Measurements from ENCODE around the gene OSGEP. TPM values are rescaled to one million over a fixed set of nuclear protein-coding genes. Genes with fewer than 3 reads are reported as not detected.
A peak's percentile ranks its signal among the peaks of the same experiment; 100 is the strongest.

Gene OSGEP
- polyA plus RNA-seq, 1 donor from 2014 or later = 50.8 TPM

GRCh38 chr14:20428802-20429201 is 25.8 kb downstream of the OSGEP start:
- Mint-ChIP-seq H3K9me3 (no peaks in the 10 kb centered on the region), H3K36me3 (no peaks in the 10 kb centered on the region), H3K27ac (peak overlapping the region; percentile 46 to 84 (median 68)), H3K4me3 (peak overlapping the region in 2 of 4 donors; percentile 41 to 91), H3K4me1 (peaks cover 20 to 38% (median 30%) of the 10 kb centered on the region in 3 donors), H3K27me3 (no peaks in the 10 kb centered on the region)

GRCh38 chr14:20428010-20428365 is 26.6 kb downstream of the OSGEP start:
- Mint-ChIP-seq H3K27me3 (no peaks in the 10 kb centered on the region), H3K27ac (peak overlapping the region; percentile 68 to 91 (median 84)), H3K36me3 (no peaks in the 10 kb centered on the region), H3K4me3 (peak overlapping the region; percentile 41 to 91 (median 73)), H3K9me3 (no peaks in the 10 kb centered on the region), H3K4me1 (peaks cover 20 to 36% (median 30%) of the 10 kb centered on the region in 3 donors)

- H3K27ac Mint-ChIP-seq = peak overlapping the region; percentile 68 to 91 (median 84)
- H3K4me3 Mint-ChIP-seq = peak overlapping the region; percentile 41 to 91 (median 73)
- peaks cover 20 to 36% (median 30%) of the 10 kb centered on the region in 3 donors for H3K4me1 Mint-ChIP-seq
- no peaks in the 10 kb centered on the region for H3K27me3 Mint-ChIP-seq
- no peaks in the 10 kb centered on the region for H3K9me3 Mint-ChIP-seq
- no peaks in the 10 kb centered on the region for H3K36me3 Mint-ChIP-seq
These were observed 27.2 kb downstream of the OSGEP start for GRCh38 chr14:20427231-20428009.

DNA sequence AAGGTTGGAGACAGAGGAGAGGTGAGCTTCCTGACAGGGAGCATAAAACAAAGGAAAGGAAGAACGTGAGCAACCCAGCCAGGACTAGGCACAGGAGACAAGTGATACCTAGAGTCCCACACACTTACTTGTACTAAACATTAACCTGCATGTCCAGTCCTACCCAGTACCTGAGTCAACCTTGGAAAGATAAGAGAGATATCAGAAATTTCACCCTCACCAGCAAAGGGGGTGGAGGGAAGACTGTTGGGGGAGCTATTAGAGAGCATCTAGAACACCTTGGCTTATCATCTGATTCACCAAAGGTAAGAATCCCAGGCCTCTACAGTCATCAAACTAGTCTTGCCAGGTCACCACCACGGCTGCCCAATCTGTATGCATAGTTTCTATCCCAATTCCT is 29.8 kb downstream of the OSGEP start:
- H3K27ac Mint-ChIP-seq = peak overlapping the region in 1 of 3 donors; percentile 12
- H3K4me1 Mint-ChIP-seq = peaks cover 20 to 30% (median 28%) of the 10 kb centered on the region in 3 donors
- H3K9me3 Mint-ChIP-seq = no peaks in the 10 kb centered on the region
- H3K4me3 Mint-ChIP-seq = no peak overlapping the region
- no peaks in the 10 kb centered on the region for H3K36me3 Mint-ChIP-seq
- H3K27me3 Mint-ChIP-seq = no peaks in the 10 kb centered on the region

- H3K4me1 Mint-ChIP-seq = peaks cover 9 to 17% (median 16%) of the 10 kb centered on the region in 3 donors
- H3K27me3 Mint-ChIP-seq = no peaks in the 10 kb centered on the region
- H3K4me3 Mint-ChIP-seq = no peak overlapping the region
- no peaks in the 10 kb centered on the region for H3K9me3 Mint-ChIP-seq
- peak overlapping the region in 1 of 3 donors; percentile 35 for H3K27ac Mint-ChIP-seq
- no peaks in the 10 kb centered on the region for H3K36me3 Mint-ChIP-seq
These were observed 31.7 kb downstream of the OSGEP start for GRCh38 chr14:20422886-20423285.

- no peak overlapping the region for H3K4me3 Mint-ChIP-seq
- H3K36me3 Mint-ChIP-seq = no peaks in the 10 kb centered on the region
- H3K9me3 Mint-ChIP-seq = no peaks in the 10 kb centered on the region
- H3K27me3 Mint-ChIP-seq = no peaks in the 10 kb centered on the region
- no peak overlapping the region for H3K27ac Mint-ChIP-seq
- peaks cover 2 to 9% (median 9%) of the 10 kb centered on the region in 3 donors for H3K4me1 Mint-ChIP-seq
These were observed 33.3 kb downstream of the OSGEP start for GRCh38 chr14:20421267-20421666.

DNA sequence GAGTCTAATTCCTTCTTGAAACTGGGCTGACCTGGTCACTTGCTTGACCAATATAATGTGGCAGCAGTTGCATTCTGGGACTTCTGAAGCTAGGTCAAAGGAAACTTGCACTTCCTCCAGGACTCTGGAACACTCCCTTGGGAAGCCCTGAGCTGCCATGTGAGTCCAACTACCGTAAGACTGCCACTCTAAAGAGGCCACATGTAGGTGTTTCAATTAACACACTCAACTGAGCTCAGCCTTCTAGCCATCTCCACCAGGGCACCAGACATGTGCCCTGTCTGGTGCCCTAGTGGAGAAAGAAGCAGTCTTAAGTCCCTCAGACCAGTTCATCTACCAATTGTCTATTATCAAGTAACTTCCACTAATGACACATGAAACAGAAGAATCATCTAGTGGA is 35.2 kb downstream of the OSGEP start:
- Mint-ChIP-seq H3K27ac (no peak overlapping the region), H3K27me3 (no peaks in the 10 kb centered on the region), H3K4me3 (no peak overlapping the region), H3K4me1 (peaks cover 8 to 12% (median 8%) of the 10 kb centered on the region in 3 donors), H3K9me3 (no peaks in the 10 kb centered on the region), H3K36me3 (no peaks in the 10 kb centered on the region)

- Mint-ChIP-seq H3K4me1 (peaks cover 8 to 21% (median 13%) of the 10 kb centered on the region in 3 donors), H3K4me3 (no peak overlapping the region), H3K27ac (no peak overlapping the region), H3K27me3 (no peaks in the 10 kb centered on the region), H3K9me3 (no peaks in the 10 kb centered on the region), H3K36me3 (no peaks in the 10 kb centered on the region)
These were observed 36.1 kb downstream of the OSGEP start for GRCh38 chr14:20418501-20418909.

DNA sequence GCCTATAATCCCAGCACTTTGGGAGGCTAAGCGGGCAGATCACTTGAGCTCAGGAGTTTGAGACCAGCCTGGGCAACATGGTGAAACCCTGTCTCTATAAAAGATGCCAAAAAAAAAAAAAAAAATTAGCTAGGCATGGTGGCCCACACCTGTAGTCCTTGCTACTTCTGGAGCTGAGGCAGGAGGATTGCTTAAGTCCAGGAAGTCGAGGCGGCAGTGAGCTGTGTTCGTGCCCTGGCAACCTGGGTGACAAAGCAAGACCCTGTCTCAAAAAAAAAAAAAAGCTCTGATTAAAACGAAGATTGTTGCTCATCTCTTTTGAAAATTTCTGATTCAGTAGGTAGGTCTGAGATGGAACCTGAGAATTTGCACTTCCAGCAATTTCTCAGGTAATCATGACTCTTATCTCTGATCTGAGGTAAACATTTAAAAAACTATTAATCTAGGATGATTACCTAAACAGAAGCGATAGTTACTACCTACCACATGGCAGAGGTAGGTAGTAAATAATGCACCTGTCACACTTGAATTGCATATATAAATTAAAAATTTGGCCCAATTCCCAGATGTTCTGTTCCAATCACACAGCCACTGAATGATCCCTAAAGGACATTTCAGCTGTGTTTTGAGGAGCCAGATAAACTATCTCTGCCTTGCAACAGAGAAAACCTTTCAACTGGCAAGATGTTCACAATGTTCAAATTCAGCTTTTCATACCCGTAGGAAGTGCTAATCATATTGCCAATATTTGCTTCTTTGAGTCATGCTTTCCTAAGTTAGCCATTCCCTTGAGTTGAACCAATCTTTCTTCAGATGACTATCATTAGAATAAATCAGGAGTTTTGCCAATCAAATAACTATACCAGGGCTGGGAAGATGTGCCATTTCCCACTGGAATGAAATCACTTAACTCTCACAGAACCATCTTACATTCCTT is 37.1 kb downstream of the OSGEP start:
- Mint-ChIP-seq H3K4me3 (peak overlapping the region in 1 of 4 donors; percentile 27), H3K36me3 (no peaks in the 10 kb centered on the region), H3K27me3 (no peaks in the 10 kb centered on the region), H3K4me1 (peaks cover 8 to 21% (median 13%) of the 10 kb centered on the region in 3 donors), H3K9me3 (no peaks in the 10 kb centered on the region), H3K27ac (no peak overlapping the region)

- no peaks in the 10 kb centered on the region for H3K27me3 Mint-ChIP-seq
- H3K4me3 Mint-ChIP-seq = no peak overlapping the region
- H3K27ac Mint-ChIP-seq = peak overlapping the region; percentile 1 to 82 (median 68)
- peaks cover 16 to 29% (median 21%) of the 10 kb centered on the region in 3 donors for H3K4me1 Mint-ChIP-seq
- H3K9me3 Mint-ChIP-seq = no peaks in the 10 kb centered on the region
- H3K36me3 Mint-ChIP-seq = peaks cover under 1% of the 10 kb centered on the region
These were observed 38.4 kb downstream of the OSGEP start for GRCh38 chr14:20416223-20416622.

DNA sequence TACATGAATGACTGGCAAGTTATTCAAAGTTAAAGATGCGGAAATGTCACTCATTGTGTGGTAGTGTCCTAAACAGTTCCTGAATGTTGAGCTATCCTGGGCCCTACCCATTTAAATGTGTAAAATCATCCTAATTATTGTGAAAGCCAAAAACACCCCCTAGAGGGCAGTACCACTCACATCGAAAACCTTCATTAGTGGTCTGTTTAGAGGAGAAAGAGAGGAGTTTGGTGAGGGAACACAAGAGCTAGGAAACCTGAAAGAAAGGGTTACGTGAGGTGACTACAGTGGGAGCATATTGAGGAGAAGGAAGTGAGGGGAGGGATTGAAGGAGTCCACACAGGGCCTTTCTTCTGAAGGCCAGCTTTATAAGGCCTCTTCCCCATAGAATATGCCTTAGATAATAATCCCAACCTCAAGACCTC is 38.8 kb downstream of the OSGEP start:
- Mint-ChIP-seq H3K27me3 (no peaks in the 10 kb centered on the region), H3K4me3 (peak overlapping the region in 3 of 4 donors; percentile 13 to 31 (median 28)), H3K27ac (peak overlapping the region; percentile 1 to 82 (median 68)), H3K9me3 (no peaks in the 10 kb centered on the region), H3K36me3 (peaks cover 4% of the 10 kb centered on the region), H3K4me1 (peaks cover 19 to 32% (median 25%) of the 10 kb centered on the region in 3 donors)

GRCh38 chr14:20413744-20414082 is 40.9 kb downstream of the OSGEP start:
- peak overlapping the region; percentile 95 to 99 (median 98) for H3K4me3 Mint-ChIP-seq
- peak overlapping the region; percentile 69 to 97 (median 96) for H3K27ac Mint-ChIP-seq
- H3K27me3 Mint-ChIP-seq = no peaks in the 10 kb centered on the region
- no peaks in the 10 kb centered on the region for H3K9me3 Mint-ChIP-seq
- peaks cover 4% of the 10 kb centered on the region for H3K36me3 Mint-ChIP-seq
- peaks cover 26 to 38% (median 27%) of the 10 kb centered on the region in 3 donors for H3K4me1 Mint-ChIP-seq

DNA sequence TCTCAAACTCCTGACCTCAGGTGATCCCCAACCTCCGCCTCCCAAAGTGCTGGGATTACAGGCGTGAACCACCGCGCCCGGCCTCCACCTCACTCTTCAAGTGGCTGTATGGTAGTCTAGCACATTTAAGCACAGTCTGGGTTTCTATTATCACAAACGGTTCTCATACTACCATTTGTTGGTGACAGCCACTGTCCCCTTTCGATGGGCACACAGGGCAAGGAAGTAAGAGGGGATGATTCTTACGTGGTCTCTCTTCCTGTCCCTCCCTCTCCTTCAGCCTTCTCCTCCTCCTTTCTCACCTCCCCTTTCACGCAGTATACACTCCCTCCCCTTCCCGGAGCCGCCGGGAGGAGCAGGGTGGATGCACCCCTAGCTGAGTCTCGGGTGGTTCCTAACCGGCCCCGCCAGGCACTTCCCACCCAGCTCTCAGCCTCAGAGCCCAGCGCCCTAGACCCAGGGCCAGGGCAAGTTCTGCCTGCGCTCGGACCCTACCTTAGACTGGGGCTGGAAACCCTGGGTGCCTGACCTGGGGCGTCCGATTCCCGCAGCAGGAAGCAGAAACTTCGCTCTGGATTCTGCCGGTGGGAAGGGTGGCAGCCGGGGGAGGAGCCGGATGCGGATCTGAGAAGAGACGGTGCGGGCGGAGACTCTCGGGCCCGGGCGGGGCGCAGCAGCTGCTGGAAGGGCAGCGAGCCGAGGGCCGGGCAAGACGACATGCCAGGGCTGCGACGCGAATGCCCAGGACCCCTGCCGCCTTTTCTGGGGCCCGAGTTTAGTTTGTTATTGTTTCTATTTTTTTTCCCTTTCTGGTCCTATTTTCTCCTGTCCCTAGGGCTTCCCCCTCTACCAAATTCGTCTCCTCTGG is 41.5 kb downstream of the OSGEP start, which contains the start of gene TEP1:
TEP1 (minus strand) TSS at position 626 of the 868 bp plus-strand sequence. CDS start 5,062 bp downstream, outside the sequence.
- Mint-ChIP-seq H3K27me3 (no peaks in the 10 kb centered on the region), H3K36me3 (peaks cover 4% of the 10 kb centered on the region), H3K4me1 (peaks cover 26 to 42% (median 27%) of the 10 kb centered on the region in 3 donors), H3K9me3 (no peaks in the 10 kb centered on the region), H3K27ac (peak within 1 kb of the TSS; percentile 69 to 97 (median 96)), H3K4me3 (peak within 1 kb of the TSS; percentile 95 to 99 (median 98))

DNA sequence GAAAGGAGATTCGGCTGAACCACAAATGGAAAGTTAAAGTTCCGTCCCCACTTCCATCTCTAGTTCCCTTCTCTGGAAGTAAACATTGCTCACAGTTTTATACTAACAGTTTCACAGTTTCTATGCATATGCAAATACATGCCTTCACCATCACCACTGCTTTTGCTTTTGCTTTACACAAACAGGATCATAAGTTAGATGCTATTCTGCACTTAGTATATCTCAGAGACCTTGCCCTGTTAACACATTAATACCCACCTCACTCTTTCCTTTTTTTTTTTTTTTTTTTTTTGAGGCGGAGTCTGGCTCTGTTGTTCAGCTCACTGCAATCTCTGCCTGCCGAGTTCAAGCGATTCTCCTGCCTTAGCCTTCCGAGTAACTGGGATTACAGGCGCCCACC is 42.2 kb downstream of the OSGEP start:
- Mint-ChIP-seq H3K27me3 (no peaks in the 10 kb centered on the region), H3K36me3 (peaks cover 4% of the 10 kb centered on the region), H3K9me3 (no peaks in the 10 kb centered on the region), H3K27ac (peak overlapping the region; percentile 69 to 97 (median 96)), H3K4me3 (peak overlapping the region; percentile 95 to 99 (median 98)), H3K4me1 (peaks cover 26 to 45% (median 33%) of the 10 kb centered on the region in 3 donors)

Measured in IgD-negative memory B cell (primary cell).